Astrocyte of the cerebellum (primary cell): Measurements from ENCODE around the gene POFUT2.

Experiments used
- DNase-seq: peaks from one replicate; pipeline ENCODE4 v3.0.0-alpha.2; 2011; ENCODE audit warnings: low read depth
- H3K4me3 ChIP-seq: 2 replicates; pipeline ENCODE4 v1.5.1; 2011; ENCODE audit warnings: mild to moderate bottlenecking, low read depth, low read length, moderate library complexity
- CTCF ChIP-seq: IDR thresholded peaks from 2 replicates; pipeline ENCODE4 v1.5.1; 2012; ENCODE audit warnings: low read length, low read depth, moderate library complexity, mild to moderate bottlenecking; ENCODE audit errors: missing control alignments
- in situ Hi-C: cut with HindIII; loops from 2 replicates; pipeline ENCODE4 v1.10.0; 2017; ENCODE audit warnings: low sequenced_read_pairs

Gene POFUT2

GRCh38 chr21:45282283-45283034 is 5.2 kb downstream of the POFUT2 start:
- in situ Hi-C loops, result no loop called here
- TF ChIP-seq CTCF, result no peak
- DNase-seq, result no peak
- no peak overlapping the region for H3K4me3 ChIP-seq

GRCh38 chr21:45281411-45282282 is 6.0 kb downstream of the POFUT2 start:
- DNase-seq, result no peak
- no peak for TF ChIP-seq CTCF
- in situ Hi-C loops, result no loop called here
- H3K4me3 ChIP-seq, result no peak overlapping the region

GRCh38 chr21:45280969-45281368 is 6.7 kb downstream of the POFUT2 start:
- DNase-seq, result no peak

GRCh38 chr21:45280178-45280821 is 7.4 kb downstream of the POFUT2 start:
- H3K4me3 ChIP-seq, result no peak overlapping the region
- in situ Hi-C loops, result no loop called here
- no peak for DNase-seq
- no peak for TF ChIP-seq CTCF

More at GRCh38 chr21:45280969-45281368, 6.7 kb downstream of the POFUT2 start:
- in situ Hi-C loops, result no loop called here
- no peak overlapping the region for H3K4me3 ChIP-seq
- no peak for TF ChIP-seq CTCF

GRCh38 chr21:45279446-45280177 is 8.1 kb downstream of the POFUT2 start:
- no peak overlapping the region for H3K4me3 ChIP-seq
- DNase-seq, result no peak
- in situ Hi-C loops, result no loop called here
- TF ChIP-seq CTCF, result no peak
